Loucy (cell line): ENCODE measurements around the gene PTTG1IP2.

ENCODE experiments used
- CTCF ChIP-seq: fragments of 200-600 bp; sonication (generic); conservative IDR thresholded peaks from 2 replicates; pipeline ENCODE4 v1.5.1; 2014; ENCODE audit warnings: mild to moderate bottlenecking, antibody characterized with exemption, low read length
- EZH2phosphoT487 ChIP-seq: fragments of 200-600 bp; IDR thresholded peaks from 2 replicates; pipeline ENCODE4 v1.6.1; 2018; ENCODE audit warnings: antibody characterized with exemption, mild to moderate bottlenecking, moderate library complexity, borderline replicate concordance

GRCh38 chr7:90551036-90551435 lies 81.6 kb downstream of the PTTG1IP2 start:
- TF ChIP-seq CTCF, result no peak
- TF ChIP-seq EZH2phosphoT487, result no peak
